Neural cell (in vitro differentiated cells): ENCODE results near the gene POU2AF3.

Source experiments
- CTCF ChIP-seq: fragments of 450-650 bp; IDR thresholded peaks from 2 replicates; pipeline ENCODE4 v1.5.1; 2014; ENCODE audit warnings: antibody characterized with exemption, mild to moderate bottlenecking, moderate library complexity; ENCODE audit not compliant: poor library complexity, severe bottlenecking
- EP300 ChIP-seq: fragments of 450-650 bp; conservative IDR thresholded peaks from 2 replicates; pipeline ENCODE4 v1.6.1; 2014; ENCODE audit warnings: antibody characterized with exemption, mild to moderate bottlenecking, moderate library complexity; ENCODE audit not compliant: poor library complexity, severe bottlenecking
- EZH2 ChIP-seq: fragments of 200-600, 300-800 bp; shearing (Covaris generic), sonication (generic); IDR thresholded peaks from 2 replicates; pipeline ENCODE4 v1.6.1; 2014; ENCODE audit warnings: antibody characterized with exemption, low read length, borderline replicate concordance, mild to moderate bottlenecking; ENCODE audit not compliant: insufficient read depth, poor library complexity, severe bottlenecking
- POLR2AphosphoS5 ChIP-seq: IDR thresholded peaks from 2 replicates; pipeline ENCODE4 v1.6.1; 2012

GRCh38 chr11:111265421-111265820, 32.9 kb upstream of the POU2AF3 start:
- TF ChIP-seq CTCF (no peak), EP300 (no peak), POLR2AphosphoS5 (no peak), EZH2 (no peak)
